ENCODE data around the gene CLSTN3. TPM values are rescaled to one million over a fixed set of nuclear protein-coding genes. Genes with fewer than 3 reads are reported as not detected.

The CLSTN3 gene
- total and polyA plus RNA-seq, 2 donors (not counting 1 experiment from before 2014, with no cell fraction given): 11.9 to 23.5 TPM

GRCh38 chr12:7118881-7119280 lies 11.3 kb upstream of the CLSTN3 start:
- Histone ChIP-seq H3K4me2 (ENCODE audit: extremely low read depth, insufficient read depth, low read length) (no peak overlapping the region), H2AFZ (ENCODE audit: low read length) (no peak overlapping the region), H4K20me1 (ENCODE audit: control insufficient read depth, extremely low read depth, insufficient read depth, low read length) (no peaks in the 10 kb centered on the region), H3K27ac (ENCODE audit: insufficient read depth, low read length) (no peak overlapping the region), H3K9me3 (ENCODE audit: control insufficient read depth, insufficient read depth, low read depth, low read length) (no peaks in the 10 kb centered on the region), H3K79me2 (ENCODE audit: control insufficient read depth, insufficient read depth, low read length) (no peaks in the 10 kb centered on the region), H3K4me3 (replicated peaks in 1 of 4; ENCODE audit: control extremely low read depth in 1 of 4, insufficient read depth in 1 of 4, low read depth in 3 of 4, low read length in 4 of 4) (no peak overlapping the region), H3K4me1 (ENCODE audit: control insufficient read depth, extremely low read depth, insufficient read depth, low read length) (no peaks in the 10 kb centered on the region), H3K36me3 (ENCODE audit: control insufficient read depth, insufficient read depth, low read length) (peaks cover 3% of the 10 kb centered on the region), H3K9ac (ENCODE audit: insufficient read depth, low read length) (no peak overlapping the region), H3K27me3 (ENCODE audit: control insufficient read depth, insufficient read depth, low read length) (no peaks in the 10 kb centered on the region)
- no peak for TF ChIP-seq EZH2 (IDR thresholded peaks at IDR 0.05; ENCODE audit: low read length, missing control alignments)
- no peak for DNase-seq (ENCODE audit: low read depth in 2 of 2)

DNA sequence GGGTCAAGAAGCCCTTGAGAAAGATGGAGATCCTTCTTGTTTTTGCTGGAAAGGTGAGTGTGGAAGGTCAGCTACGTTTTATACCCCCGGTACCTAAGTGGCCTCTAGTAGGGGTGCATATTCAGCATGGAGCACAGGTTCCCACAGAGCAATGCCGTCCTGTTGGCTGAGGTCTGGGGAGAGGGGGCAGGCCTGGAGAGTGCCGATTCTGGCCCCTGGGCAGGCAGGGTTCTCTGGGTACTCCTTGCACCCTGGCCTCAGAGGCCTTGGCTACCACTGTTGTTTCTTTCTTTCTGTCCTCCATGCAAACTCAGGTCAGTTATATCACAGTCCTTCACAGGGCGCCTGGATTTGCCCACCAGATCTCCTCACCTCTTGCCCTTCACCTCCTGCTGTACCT lies 10.0 kb upstream of the CLSTN3 start:
- H2AFZ ChIP-seq (ENCODE audit: low read length): no peak overlapping the region
- no peak overlapping the region for H3K27ac ChIP-seq (ENCODE audit: insufficient read depth, low read length)
- H3K9ac ChIP-seq (ENCODE audit: insufficient read depth, low read length): no peak overlapping the region
- H3K27me3 ChIP-seq (ENCODE audit: control insufficient read depth, insufficient read depth, low read length): no peaks in the 10 kb centered on the region
- no peak overlapping the region for H3K4me2 ChIP-seq (ENCODE audit: extremely low read depth, insufficient read depth, low read length)
- no peaks in the 10 kb centered on the region for H3K4me1 ChIP-seq (ENCODE audit: control insufficient read depth, extremely low read depth, insufficient read depth, low read length)
- H4K20me1 ChIP-seq (ENCODE audit: control insufficient read depth, extremely low read depth, insufficient read depth, low read length): no peaks in the 10 kb centered on the region
- H3K79me2 ChIP-seq (ENCODE audit: control insufficient read depth, insufficient read depth, low read length): no peaks in the 10 kb centered on the region
- H3K4me3 ChIP-seq (replicated peaks in 1 of 4; ENCODE audit: control extremely low read depth in 1 of 4, insufficient read depth in 1 of 4, low read depth in 3 of 4, low read length in 4 of 4): no peak overlapping the region
- H3K36me3 ChIP-seq (ENCODE audit: control insufficient read depth, insufficient read depth, low read length): peaks cover 1% of the 10 kb centered on the region
- no peak for DNase-seq (ENCODE audit: low read depth in 2 of 2)
- no peaks in the 10 kb centered on the region for H3K9me3 ChIP-seq (ENCODE audit: control insufficient read depth, insufficient read depth, low read depth, low read length)
- TF ChIP-seq CTCF (conservative IDR thresholded peaks at IDR 0.05 in 1 of 2, IDR thresholded peaks at IDR 0.05 in 1 of 2; ENCODE audit: low read depth in 1 of 2, low read length in 2 of 2) (no peak), EZH2 (IDR thresholded peaks at IDR 0.05; ENCODE audit: low read length, missing control alignments) (no peak)

DNA sequence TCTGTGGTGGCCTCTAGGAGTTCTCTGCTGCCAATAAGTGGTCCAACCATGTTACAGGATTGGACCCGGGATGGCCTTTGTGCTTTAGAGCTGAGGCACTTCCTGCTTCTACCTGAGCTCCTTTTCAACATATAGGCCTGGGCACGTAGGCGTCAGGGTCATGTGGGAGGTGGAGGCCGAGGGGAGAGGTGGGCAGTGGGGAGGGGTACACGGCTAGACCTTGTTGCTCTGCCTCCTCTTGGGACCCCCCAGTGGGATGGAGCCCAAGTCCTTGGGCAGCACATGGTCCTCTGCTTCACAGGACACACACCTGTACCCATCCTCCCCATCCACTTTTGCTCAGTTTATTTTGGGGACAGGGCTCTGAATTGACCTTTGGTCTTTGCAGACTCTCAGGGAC lies 8.8 kb upstream of the CLSTN3 start:
- no peaks in the 10 kb centered on the region for H3K9me3 ChIP-seq (ENCODE audit: control insufficient read depth, insufficient read depth, low read depth, low read length)
- TF ChIP-seq CTCF (conservative IDR thresholded peaks at IDR 0.05 in 1 of 2, IDR thresholded peaks at IDR 0.05 in 1 of 2; ENCODE audit: low read depth in 1 of 2, low read length in 2 of 2) (no peak), EZH2 (IDR thresholded peaks at IDR 0.05; ENCODE audit: low read length, missing control alignments) (no peak)
- H3K36me3 ChIP-seq (ENCODE audit: control insufficient read depth, insufficient read depth, low read length): no peaks in the 10 kb centered on the region
- no peak overlapping the region for H3K9ac ChIP-seq (ENCODE audit: insufficient read depth, low read length)
- no peak overlapping the region for H3K4me2 ChIP-seq (ENCODE audit: extremely low read depth, insufficient read depth, low read length)
- no peak overlapping the region for H2AFZ ChIP-seq (ENCODE audit: low read length)
- no peaks in the 10 kb centered on the region for H3K79me2 ChIP-seq (ENCODE audit: control insufficient read depth, insufficient read depth, low read length)
- no peaks in the 10 kb centered on the region for H4K20me1 ChIP-seq (ENCODE audit: control insufficient read depth, extremely low read depth, insufficient read depth, low read length)
- H3K4me1 ChIP-seq (ENCODE audit: control insufficient read depth, extremely low read depth, insufficient read depth, low read length): no peaks in the 10 kb centered on the region
- no peak for DNase-seq (ENCODE audit: low read depth in 2 of 2)
- H3K4me3 ChIP-seq (replicated peaks in 1 of 4; ENCODE audit: control extremely low read depth in 1 of 4, insufficient read depth in 1 of 4, low read depth in 3 of 4, low read length in 4 of 4): no peak overlapping the region
- no peaks in the 10 kb centered on the region for H3K27me3 ChIP-seq (ENCODE audit: control insufficient read depth, insufficient read depth, low read length)
- H3K27ac ChIP-seq (ENCODE audit: insufficient read depth, low read length): no peak overlapping the region
